Activated T-helper 1 cell treated with anti-CD3 and anti-CD28 coated beads, Interleukin-12 subunit alpha, Interleukin-12 subunit beta, Interleukin-2, Interleukin-4 antibody, amounts not matched to agents 30 ng/mL and 10 ng/mL and 1 ng/mL, durations not matched to agents 14 hours and 24 hours and 36 hours (primary cell): ENCODE measurements around the gene PHPT1. TPM values are rescaled to one million over a fixed set of nuclear protein-coding genes. Genes with fewer than 3 reads are reported as not detected.

Source experiments
- DNase-seq: peaks from one replicate; pipeline ENCODE4 v3.0.0; 2021; ENCODE audit warnings: low spot score
- H3K27ac Mint-ChIP-seq: one replicate; pipeline ENCODE4 v1.8.0; 2021; ENCODE audit warnings: mild to moderate bottlenecking, mixed read lengths
- H3K27me3 Mint-ChIP-seq: one replicate; pipeline ENCODE4 v1.8.0; 2022; ENCODE audit warnings: mild to moderate bottlenecking, moderate library complexity, mixed read lengths; ENCODE audit not compliant: insufficient read depth
- H3K36me3 Mint-ChIP-seq: one replicate; pipeline ENCODE4 v1.8.0; 2021; ENCODE audit warnings: low read depth, mixed read lengths
- H3K4me1 Mint-ChIP-seq: one replicate; pipeline ENCODE4 v1.8.0; 2021; ENCODE audit warnings: low read depth, mixed read lengths
- H3K4me3 Mint-ChIP-seq: one replicate; pipeline ENCODE4 v1.8.0; 2021; ENCODE audit warnings: mild to moderate bottlenecking, moderate library complexity, mixed read lengths
- H3K9me3 Mint-ChIP-seq: one replicate; pipeline ENCODE4 v1.8.0; 2021; ENCODE audit warnings: mixed read lengths
- intact Hi-C: fragments of 100-400 bp; cut with micrococcal nuclease; formaldehyde crosslinking; loops from one replicate; pipeline ENCODE4 v1.15.1; 2024
- total RNA-seq: library from RNA; stranded (reverse); gene quantifications from 2 replicates; pipeline ENCODE4 v1.2.3, GENCODE V29; 2022

The PHPT1 gene
- total RNA-seq, 1 donor from 2014 or later = 139 TPM

DNA sequence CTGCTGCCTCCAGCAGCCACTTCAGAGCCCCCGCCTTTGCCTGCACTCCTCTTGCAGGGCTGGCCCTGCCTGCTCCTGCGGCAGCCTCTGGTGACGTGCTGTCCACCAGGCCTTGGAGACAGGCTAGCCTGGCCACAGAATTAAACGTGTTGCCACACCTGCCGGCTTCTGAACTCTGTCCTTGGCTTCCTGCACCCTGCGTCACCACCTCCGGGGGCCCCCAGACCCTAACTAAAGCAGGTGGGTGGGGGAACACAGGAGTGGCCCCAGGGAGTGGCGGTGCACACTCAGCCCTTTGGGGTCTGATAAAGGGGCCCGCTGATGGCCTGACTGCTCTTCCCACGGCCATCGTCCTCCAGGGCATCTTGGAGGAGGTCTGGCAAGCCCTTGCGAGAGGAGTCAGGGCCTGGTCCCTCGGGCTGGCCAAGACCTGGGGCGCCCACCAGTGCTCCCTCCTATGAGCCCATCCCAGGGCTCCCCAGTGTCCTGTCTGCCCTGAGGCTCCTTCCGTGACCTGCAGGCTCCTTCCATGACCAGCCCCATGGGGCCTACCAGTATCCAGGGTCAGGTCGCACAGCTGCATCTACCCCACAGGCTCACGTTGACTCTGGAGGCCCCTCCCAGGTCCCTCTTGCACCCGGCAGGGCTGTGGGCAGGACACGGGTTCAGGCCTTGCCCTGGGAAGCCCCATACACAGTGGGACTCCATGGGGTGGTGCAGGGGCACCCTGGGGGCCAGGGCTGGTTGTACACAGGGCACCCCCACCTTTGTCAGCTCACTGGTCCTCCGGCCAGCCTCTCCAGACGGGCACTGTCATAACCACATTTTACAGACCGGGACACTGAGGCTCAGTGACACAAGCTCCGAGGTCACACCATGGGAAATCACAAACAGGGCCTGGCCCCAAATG, 1.9 kb downstream of the PHPT1 start:
- DNase-seq = no peak
- peak overlapping the region; percentile 65 for H3K4me3 Mint-ChIP-seq
- no peaks in the 10 kb centered on the region for H3K9me3 Mint-ChIP-seq
- intact Hi-C loops = no loop called here
- H3K36me3 Mint-ChIP-seq = peaks cover 7% of the 10 kb centered on the region
- no peak overlapping the region for H3K27ac Mint-ChIP-seq
- peaks cover 6% of the 10 kb centered on the region for H3K27me3 Mint-ChIP-seq
- no peaks in the 10 kb centered on the region for H3K4me1 Mint-ChIP-seq

DNA sequence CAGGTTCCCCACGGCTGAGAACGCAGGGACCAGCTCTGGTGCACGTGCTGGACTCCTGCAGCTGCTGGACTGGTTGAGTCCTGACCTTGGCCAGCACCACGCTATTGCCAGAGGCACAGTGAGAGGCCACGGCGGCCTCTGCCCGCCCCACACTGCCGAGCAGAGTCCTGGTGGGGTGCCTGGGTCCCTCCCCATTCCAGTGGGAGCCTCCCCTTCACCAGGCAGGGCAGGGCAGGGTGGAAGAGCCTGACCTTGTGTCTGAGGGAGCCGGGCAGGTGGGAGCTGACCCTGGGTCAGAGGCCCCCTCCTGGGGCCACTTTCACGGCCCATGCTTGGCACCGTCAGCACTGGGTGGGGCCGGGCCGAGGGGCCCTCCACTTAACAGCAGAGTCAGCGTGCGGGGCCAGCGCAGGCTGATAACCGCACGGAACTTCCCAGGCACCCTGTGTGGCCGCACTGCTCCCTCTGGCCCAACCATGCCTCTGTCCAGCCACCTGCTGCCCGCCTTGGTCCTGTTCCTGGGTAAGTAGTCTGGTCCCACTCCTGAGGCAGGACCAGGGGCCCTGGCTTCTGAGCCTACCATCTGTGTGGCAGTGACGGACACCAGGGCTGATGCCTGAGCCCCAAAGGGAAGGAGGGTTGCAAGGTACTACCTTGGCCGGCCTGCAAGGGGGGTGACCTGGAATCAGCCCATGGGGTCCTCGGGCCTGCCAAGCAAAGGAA, 2.9 kb downstream of the PHPT1 start, which contains the start of gene MAMDC4:
TSS of gene MAMDC4 (plus strand) at position 406 of the 723 bp plus-strand sequence. CDS start at position 477, 71 bp downstream.
- peak within 1 kb of the TSS; percentile 65 for H3K4me3 Mint-ChIP-seq
- DNase-seq = no peak
- intact Hi-C loops = no loop called here

DNA sequence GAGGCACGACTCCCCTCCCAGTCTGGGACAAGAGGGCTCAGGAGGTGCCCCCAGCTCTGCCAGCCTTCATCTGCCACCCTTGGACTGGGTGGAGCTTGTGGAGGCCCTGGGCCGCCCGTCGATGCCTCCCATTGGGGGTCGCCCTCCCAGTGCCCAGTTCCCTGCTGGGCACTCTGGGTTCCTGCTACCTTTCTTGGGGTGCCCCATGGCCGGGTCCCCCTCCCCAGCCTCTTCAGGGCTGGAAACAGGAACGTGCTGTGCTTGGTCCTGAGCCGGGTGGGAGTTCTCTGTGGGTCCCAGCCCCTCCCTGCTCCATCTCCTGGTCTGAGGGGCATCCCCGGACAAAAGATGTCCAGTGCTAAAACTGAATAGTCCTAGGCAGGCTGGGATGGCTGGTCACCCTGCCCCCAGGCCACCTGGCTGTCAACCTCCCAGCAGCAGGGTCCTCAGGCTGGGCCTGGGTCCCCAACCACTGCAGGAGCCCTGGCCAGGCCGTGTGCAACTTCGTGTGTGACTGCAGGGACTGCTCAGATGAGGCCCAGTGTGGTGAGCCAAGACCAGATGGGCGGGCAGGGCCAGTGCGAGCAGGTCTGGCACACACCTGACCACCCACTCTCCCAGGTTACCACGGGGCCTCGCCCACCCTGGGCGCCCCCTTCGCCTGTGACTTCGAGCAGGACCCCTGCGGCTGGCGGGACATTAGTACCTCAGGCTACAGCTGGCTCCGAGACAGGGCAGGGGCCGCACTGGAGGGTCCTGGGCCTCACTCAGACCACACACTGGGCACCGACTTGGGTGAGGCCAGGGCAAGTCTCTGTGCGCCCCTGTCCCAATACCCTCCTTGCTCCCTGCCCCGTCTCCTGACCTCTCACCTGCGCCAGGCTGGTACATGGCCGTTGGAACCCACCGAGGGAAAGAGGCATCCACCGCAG, 3.7 kb downstream of the PHPT1 start:
- H3K4me3 Mint-ChIP-seq = no peak overlapping the region
- no peaks in the 10 kb centered on the region for H3K4me1 Mint-ChIP-seq
- intact Hi-C loops = no loop called here
- no peaks in the 10 kb centered on the region for H3K9me3 Mint-ChIP-seq
- H3K27ac Mint-ChIP-seq = no peak overlapping the region
- H3K36me3 Mint-ChIP-seq = peaks cover 4% of the 10 kb centered on the region
- no peak for DNase-seq
- no peaks in the 10 kb centered on the region for H3K27me3 Mint-ChIP-seq

More for the DNA sequence above, 2.9 kb downstream of the PHPT1 start, which contains the start of gene MAMDC4:
- H3K27ac Mint-ChIP-seq = no peak within 1 kb of the TSS
- peaks cover 6% of the 10 kb centered on the region for H3K27me3 Mint-ChIP-seq
- H3K36me3 Mint-ChIP-seq = peaks cover 5% of the 10 kb centered on the region
- no peaks in the 10 kb centered on the region for H3K4me1 Mint-ChIP-seq
- no peaks in the 10 kb centered on the region for H3K9me3 Mint-ChIP-seq

DNA sequence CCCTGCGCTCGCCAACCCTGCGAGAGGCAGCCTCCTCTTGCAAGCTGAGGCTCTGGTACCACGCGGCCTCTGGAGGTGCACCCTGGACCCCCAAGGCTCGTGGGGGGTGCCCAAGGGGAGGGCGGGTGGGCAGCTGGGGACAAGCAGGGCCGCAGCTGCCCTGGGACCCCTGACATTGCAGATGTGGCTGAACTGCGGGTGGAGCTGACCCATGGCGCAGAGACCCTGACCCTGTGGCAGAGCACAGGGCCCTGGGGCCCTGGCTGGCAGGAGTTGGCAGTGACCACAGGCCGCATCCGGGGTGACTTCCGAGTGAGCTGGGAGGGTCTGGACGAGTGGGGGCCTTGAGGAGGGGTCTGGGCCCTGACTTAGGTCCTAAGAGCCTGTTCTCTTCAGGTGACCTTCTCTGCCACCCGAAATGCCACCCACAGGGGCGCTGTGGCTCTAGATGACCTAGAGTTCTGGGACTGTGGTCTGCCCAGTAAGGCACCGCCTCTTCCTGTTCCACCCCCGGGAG, 4.4 kb downstream of the PHPT1 start:
- peaks cover 4% of the 10 kb centered on the region for H3K36me3 Mint-ChIP-seq
- H3K9me3 Mint-ChIP-seq = no peaks in the 10 kb centered on the region
- H3K27me3 Mint-ChIP-seq = no peaks in the 10 kb centered on the region
- DNase-seq = no peak
- no peak overlapping the region for H3K27ac Mint-ChIP-seq
- H3K4me1 Mint-ChIP-seq = no peaks in the 10 kb centered on the region
- H3K4me3 Mint-ChIP-seq = no peak overlapping the region
- intact Hi-C loops = no loop called here

- Mint-ChIP-seq H3K27ac (no peak overlapping the region), H3K9me3 (no peaks in the 10 kb centered on the region), H3K27me3 (no peaks in the 10 kb centered on the region), H3K36me3 (peaks cover 4% of the 10 kb centered on the region), H3K4me1 (no peaks in the 10 kb centered on the region), H3K4me3 (no peak overlapping the region)
- intact Hi-C loops = no loop called here
- no peak for DNase-seq
Measured at GRCh38 chr9:136854113-136854841, 5.1 kb downstream of the PHPT1 start.

DNA sequence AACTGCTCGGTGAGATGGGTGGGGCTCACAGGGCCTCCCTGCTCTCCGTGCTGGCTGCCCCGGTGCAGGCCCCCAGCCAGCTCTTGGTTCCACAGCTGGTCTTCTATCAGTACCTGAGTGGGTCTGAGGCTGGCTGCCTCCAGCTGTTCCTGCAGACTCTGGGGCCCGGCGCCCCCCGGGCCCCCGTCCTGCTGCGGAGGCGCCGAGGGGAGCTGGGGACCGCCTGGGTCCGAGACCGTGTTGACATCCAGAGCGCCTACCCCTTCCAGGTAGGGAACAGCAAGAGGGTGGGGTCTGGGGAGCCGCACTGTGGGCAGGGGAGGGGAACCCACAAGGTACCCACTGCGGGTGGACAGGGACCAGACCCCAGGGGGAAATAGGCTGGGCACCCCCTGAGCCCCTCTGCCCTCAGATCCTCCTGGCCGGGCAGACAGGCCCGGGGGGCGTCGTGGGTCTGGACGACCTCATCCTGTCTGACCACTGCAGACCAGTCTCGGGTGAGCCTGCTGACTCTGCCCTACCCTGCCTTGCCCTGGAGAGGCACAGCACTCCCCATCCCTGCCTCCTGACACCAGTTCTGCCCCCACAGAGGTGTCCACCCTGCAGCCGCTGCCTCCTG, 5.7 kb downstream of the PHPT1 start:
- Mint-ChIP-seq H3K27me3 (no peaks in the 10 kb centered on the region), H3K27ac (no peak overlapping the region), H3K4me3 (no peak overlapping the region), H3K9me3 (no peaks in the 10 kb centered on the region), H3K36me3 (peaks cover 1% of the 10 kb centered on the region), H3K4me1 (no peaks in the 10 kb centered on the region)
- DNase-seq = no peak
- intact Hi-C loops = no loop called here

DNA sequence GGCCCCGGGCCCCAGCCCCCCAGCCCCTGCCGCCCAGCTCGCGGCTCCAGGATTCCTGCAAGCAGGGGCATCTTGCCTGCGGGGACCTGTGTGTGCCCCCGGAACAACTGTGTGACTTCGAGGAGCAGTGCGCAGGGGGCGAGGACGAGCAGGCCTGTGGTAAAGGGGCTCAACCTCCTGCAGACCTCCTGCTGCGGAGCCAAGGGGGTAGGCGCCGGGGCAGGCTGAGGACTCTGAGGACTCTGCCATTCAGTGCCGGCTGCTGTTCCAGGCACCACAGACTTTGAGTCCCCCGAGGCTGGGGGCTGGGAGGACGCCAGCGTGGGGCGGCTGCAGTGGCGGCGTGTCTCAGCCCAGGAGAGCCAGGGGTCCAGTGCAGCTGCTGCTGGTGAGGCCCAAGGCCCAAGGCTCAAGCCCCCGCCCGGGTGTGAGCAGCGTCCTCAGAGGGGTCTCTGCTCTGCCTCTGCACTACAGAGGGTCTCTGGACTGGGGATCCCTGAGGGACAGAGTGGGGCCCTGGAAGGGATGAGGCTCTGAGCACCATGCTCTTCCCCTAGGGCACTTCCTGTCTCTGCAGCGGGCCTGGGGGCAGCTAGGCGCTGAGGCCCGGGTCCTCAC, 6.4 kb downstream of the PHPT1 start:
- H3K27ac Mint-ChIP-seq = no peak overlapping the region
- no peak for DNase-seq
- peaks cover 3% of the 10 kb centered on the region for H3K36me3 Mint-ChIP-seq
- H3K27me3 Mint-ChIP-seq = no peaks in the 10 kb centered on the region
- H3K9me3 Mint-ChIP-seq = no peaks in the 10 kb centered on the region
- intact Hi-C loops = no loop called here
- H3K4me1 Mint-ChIP-seq = no peaks in the 10 kb centered on the region
- H3K4me3 Mint-ChIP-seq = no peak overlapping the region

- intact Hi-C loops = no loop called here
- H3K27me3 Mint-ChIP-seq = no peaks in the 10 kb centered on the region
- peaks cover 5% of the 10 kb centered on the region for H3K36me3 Mint-ChIP-seq
- no peak for DNase-seq
- H3K4me1 Mint-ChIP-seq = no peaks in the 10 kb centered on the region
- H3K4me3 Mint-ChIP-seq = no peak overlapping the region
- H3K27ac Mint-ChIP-seq = no peak overlapping the region
- H3K9me3 Mint-ChIP-seq = no peaks in the 10 kb centered on the region
Measured at GRCh38 chr9:136856079-136856476, 6.9 kb downstream of the PHPT1 start.

DNA sequence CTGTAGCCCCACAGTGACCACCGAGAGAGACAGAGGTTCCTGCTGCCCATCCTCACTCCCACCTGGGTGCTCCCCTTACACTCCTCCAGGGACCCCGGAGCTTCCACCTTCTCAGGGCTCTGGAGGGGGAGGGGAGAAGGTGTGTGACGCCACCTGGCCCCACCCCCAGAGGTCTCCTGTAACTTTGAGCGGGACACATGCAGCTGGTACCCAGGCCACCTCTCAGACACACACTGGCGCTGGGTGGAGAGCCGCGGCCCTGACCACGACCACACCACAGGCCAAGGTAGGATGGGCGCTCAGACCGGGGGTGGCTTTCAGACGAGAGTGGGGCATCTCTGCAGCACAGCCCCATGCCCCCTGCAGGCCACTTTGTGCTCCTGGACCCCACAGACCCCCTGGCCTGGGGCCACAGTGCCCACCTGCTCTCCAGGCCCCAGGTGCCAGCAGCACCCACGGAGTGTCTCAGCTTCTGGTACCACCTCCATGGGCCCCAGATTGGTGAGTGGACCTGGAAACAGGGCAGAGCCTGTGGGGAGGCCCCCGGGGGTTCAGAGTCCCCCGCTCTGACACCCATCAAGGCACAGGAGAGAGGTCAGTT, 7.4 kb downstream of the PHPT1 start:
- no peak overlapping the region for H3K4me3 Mint-ChIP-seq
- no peak for DNase-seq
- H3K9me3 Mint-ChIP-seq = no peaks in the 10 kb centered on the region
- H3K36me3 Mint-ChIP-seq = peaks cover 5% of the 10 kb centered on the region
- H3K27me3 Mint-ChIP-seq = no peaks in the 10 kb centered on the region
- intact Hi-C loops = no loop called here
- no peak overlapping the region for H3K27ac Mint-ChIP-seq
- no peaks in the 10 kb centered on the region for H3K4me1 Mint-ChIP-seq

- intact Hi-C loops = no loop called here
- no peak overlapping the region for H3K27ac Mint-ChIP-seq
Measured at GRCh38 chr9:136857166-136857565, 8.0 kb downstream of the PHPT1 start.

More at GRCh38 chr9:136857166-136857565, 8.0 kb downstream of the PHPT1 start:
- Mint-ChIP-seq H3K27me3 (no peaks in the 10 kb centered on the region), H3K4me1 (no peaks in the 10 kb centered on the region), H3K36me3 (peaks cover 7% of the 10 kb centered on the region), H3K9me3 (no peaks in the 10 kb centered on the region), H3K4me3 (no peak overlapping the region)
- DNase-seq = no peak
